GM19025 (cell line): ENCODE results near the gene NAV2.
"Not testable (repeated sequence)": the region's sequence is repeated elsewhere in the genome, so short reads cannot be mapped to it uniquely, and the experiment has no call there.

Experiments
- ATAC-seq: cut with Tn5 transposase; IDR thresholded peaks from one replicate; pipeline ENCODE4 v1.9.1; 2021; ENCODE audit warnings: mild to moderate bottlenecking, low read depth, moderate library complexity; ENCODE audit not compliant: unreplicated experiment

The NAV2 gene

GRCh38 chr11:20117291-20117690 is 404.7 kb downstream of the NAV2 start:
- no peak for ATAC-seq

GRCh38 chr11:20118209-20118608 is 405.6 kb downstream of the NAV2 start:
- no peak for ATAC-seq

- no peak for ATAC-seq
Measured at GRCh38 chr11:20119315-20119714, 406.7 kb downstream of the NAV2 start.

- ATAC-seq: no peak
Measured at GRCh38 chr11:20120134-20120925, 407.7 kb downstream of the NAV2 start.

GRCh38 chr11:20122131-20122530 is 409.5 kb downstream of the NAV2 start:
- ATAC-seq: no peak

GRCh38 chr11:20125927-20126326 is 413.3 kb downstream of the NAV2 start:
- no peak for ATAC-seq

- no peak for ATAC-seq
Measured at GRCh38 chr11:20126724-20127123, 414.1 kb downstream of the NAV2 start.

- ATAC-seq: no peak
Measured at GRCh38 chr11:20127671-20128527, 415.3 kb downstream of the NAV2 start.

GRCh38 chr11:20128528-20128825 is 415.8 kb downstream of the NAV2 start:
- ATAC-seq: not testable (repeated sequence)

GRCh38 chr11:20129665-20130064 is 417.0 kb downstream of the NAV2 start:
- ATAC-seq: no peak

- no peak for ATAC-seq
Measured at GRCh38 chr11:20131788-20132666, 419.4 kb downstream of the NAV2 start.

GRCh38 chr11:20132667-20133039 is 420.0 kb downstream of the NAV2 start:
- no peak for ATAC-seq

GRCh38 chr11:20134991-20135736 is 422.5 kb downstream of the NAV2 start:
- no peak for ATAC-seq

- ATAC-seq: no peak
Measured at GRCh38 chr11:20137637-20138036, 425.0 kb downstream of the NAV2 start.

- no peak for ATAC-seq
Measured at GRCh38 chr11:20138707-20139106, 426.1 kb downstream of the NAV2 start.

GRCh38 chr11:20154381-20154780 is 441.7 kb downstream of the NAV2 start:
- no peak for ATAC-seq

GRCh38 chr11:20155683-20156279 is 443.1 kb downstream of the NAV2 start:
- ATAC-seq: no peak

- ATAC-seq: no peak
Measured at GRCh38 chr11:20156280-20156875, 443.7 kb downstream of the NAV2 start.

- no peak for ATAC-seq
Measured at GRCh38 chr11:20156876-20157613, 444.4 kb downstream of the NAV2 start.
